ENCODE results near the gene RGS17.

Gene RGS17

DNA sequence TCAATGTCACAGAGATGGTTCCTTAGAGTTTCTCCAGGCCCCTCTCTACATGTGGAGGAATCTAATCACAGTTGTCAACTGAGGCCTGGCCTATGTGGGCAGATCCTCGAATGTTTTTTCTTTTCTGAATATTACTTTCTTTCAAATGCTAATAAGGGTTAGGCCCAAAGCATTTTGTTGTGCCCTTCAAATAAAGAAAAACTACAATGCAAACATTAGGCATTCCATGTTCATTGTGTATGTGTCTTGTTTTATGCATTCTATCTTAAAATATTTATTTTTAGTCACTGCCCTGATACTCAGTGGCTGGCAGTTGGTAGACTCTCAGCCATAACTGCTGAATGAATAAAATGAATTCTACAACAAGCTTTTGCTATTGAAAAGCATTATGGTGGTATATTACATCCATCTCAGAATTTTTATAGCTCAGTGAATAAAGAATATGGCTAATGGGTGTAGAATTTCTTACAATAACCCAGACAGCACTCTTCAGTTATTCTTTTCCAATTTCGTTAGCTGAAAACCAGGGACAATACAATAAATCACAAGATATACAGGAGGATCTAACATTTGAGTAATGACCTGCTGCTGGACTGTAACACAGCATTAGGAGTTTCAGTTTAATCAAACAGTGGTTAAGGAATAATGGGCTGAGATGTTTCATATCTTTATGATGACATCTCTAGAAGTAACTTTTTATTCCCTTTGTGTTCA lies 28.3 kb downstream of the RGS17 start:
- Histone ChIP-seq H3K4me1 (ENCODE audit: low read depth, poor library complexity, severe bottlenecking) (peaks cover 12% of the 10 kb centered on the region), H3K79me2 (ENCODE audit: insufficient read depth, low read depth) (no peaks in the 10 kb centered on the region), H3K27ac (no peak overlapping the region), H2AFZ (ENCODE audit: low read depth) (no peak overlapping the region), H4K20me1 (ENCODE audit: insufficient read depth) (no peaks in the 10 kb centered on the region), H3K9ac (no peak overlapping the region), H3K36me3 (ENCODE audit: insufficient read depth) (no peaks in the 10 kb centered on the region), H3K4me3 (IDR thresholded peaks at IDR 0.05; ENCODE audit: insufficient read depth, low read depth, low read length) (no peak overlapping the region), H3K4me2 (no peak overlapping the region), H3K27me3 (ENCODE audit: insufficient read depth, low read depth) (no peaks in the 10 kb centered on the region)
- TF ChIP-seq, protein P1, sequence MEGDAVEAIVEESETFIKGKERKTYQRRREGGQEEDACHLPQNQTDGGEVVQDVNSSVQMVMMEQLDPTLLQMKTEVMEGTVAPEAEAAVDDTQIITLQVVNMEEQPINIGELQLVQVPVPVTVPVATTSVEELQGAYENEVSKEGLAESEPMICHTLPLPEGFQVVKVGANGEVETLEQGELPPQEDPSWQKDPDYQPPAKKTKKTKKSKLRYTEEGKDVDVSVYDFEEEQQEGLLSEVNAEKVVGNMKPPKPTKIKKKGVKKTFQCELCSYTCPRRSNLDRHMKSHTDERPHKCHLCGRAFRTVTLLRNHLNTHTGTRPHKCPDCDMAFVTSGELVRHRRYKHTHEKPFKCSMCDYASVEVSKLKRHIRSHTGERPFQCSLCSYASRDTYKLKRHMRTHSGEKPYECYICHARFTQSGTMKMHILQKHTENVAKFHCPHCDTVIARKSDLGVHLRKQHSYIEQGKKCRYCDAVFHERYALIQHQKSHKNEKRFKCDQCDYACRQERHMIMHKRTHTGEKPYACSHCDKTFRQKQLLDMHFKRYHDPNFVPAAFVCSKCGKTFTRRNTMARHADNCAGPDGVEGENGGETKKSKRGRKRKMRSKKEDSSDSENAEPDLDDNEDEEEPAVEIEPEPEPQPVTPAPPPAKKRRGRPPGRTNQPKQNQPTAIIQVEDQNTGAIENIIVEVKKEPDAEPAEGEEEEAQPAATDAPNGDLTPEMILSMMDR (conservative IDR thresholded peaks at IDR 0.05; ENCODE audit: low read depth, low read length): no peak

DNA sequence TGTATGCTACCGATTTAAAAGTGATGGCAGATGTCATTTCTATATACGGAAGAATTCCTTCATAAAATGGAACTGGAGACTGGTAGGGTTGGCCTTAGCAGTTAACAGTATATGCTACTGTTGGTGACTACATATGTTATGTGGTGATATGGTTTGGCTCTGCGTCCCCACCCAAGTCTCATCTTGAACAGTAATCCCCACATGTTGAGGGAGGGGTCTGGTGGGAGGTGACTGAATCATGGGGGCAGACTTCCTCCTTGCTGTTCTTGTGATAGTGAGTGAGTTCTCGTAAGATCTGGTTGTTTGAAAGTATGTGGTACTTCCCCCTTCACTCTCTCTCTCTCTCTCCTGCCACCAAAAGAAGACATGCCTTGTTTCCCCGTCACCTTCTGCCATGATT lies 29.6 kb downstream of the RGS17 start:
- H3K4me3 ChIP-seq (IDR thresholded peaks at IDR 0.05; ENCODE audit: insufficient read depth, low read depth, low read length): no peak overlapping the region
- H4K20me1 ChIP-seq (ENCODE audit: insufficient read depth): no peaks in the 10 kb centered on the region
- H3K79me2 ChIP-seq (ENCODE audit: insufficient read depth, low read depth): no peaks in the 10 kb centered on the region
- no peak overlapping the region for H3K27ac ChIP-seq
- peaks cover 12% of the 10 kb centered on the region for H3K4me1 ChIP-seq (ENCODE audit: low read depth, poor library complexity, severe bottlenecking)
- H3K9ac ChIP-seq: no peak overlapping the region
- H3K36me3 ChIP-seq (ENCODE audit: insufficient read depth): no peaks in the 10 kb centered on the region
- TF ChIP-seq, protein P1 (conservative IDR thresholded peaks at IDR 0.05; ENCODE audit: low read depth, low read length): no peak
- no peaks in the 10 kb centered on the region for H3K27me3 ChIP-seq (ENCODE audit: insufficient read depth, low read depth)
- no peak overlapping the region for H2AFZ ChIP-seq (ENCODE audit: low read depth)
- H3K4me2 ChIP-seq: no peak overlapping the region

DNA sequence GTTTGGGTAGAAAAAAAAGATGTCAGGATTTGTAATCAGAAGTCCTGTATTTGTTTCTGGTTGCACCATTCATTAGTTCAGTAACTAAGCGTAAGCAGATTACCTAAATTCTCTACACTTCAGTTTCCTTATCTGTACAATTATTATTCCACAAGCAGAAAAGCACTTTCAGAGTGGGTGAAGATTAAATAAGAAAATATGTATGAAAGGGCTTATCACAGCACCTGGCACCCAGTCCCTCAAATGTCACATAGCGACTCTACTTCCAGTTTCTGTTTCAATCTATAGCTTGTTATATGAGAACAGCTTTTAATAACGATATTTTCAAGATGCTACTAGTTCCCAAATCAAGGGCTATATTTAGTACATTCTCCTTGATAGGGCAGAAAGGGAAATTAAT lies 31.4 kb downstream of the RGS17 start:
- Histone ChIP-seq H3K27me3 (ENCODE audit: insufficient read depth, low read depth) (no peaks in the 10 kb centered on the region), H3K4me3 (IDR thresholded peaks at IDR 0.05; ENCODE audit: insufficient read depth, low read depth, low read length) (no peak overlapping the region), H4K20me1 (ENCODE audit: insufficient read depth) (no peaks in the 10 kb centered on the region), H3K9ac (peak overlapping the region; percentile 50), H3K27ac (peak overlapping the region; percentile 63), H3K4me2 (peak overlapping the region; percentile 70), H3K36me3 (ENCODE audit: insufficient read depth) (no peaks in the 10 kb centered on the region), H3K4me1 (ENCODE audit: low read depth, poor library complexity, severe bottlenecking) (peaks cover 12% of the 10 kb centered on the region), H3K79me2 (ENCODE audit: insufficient read depth, low read depth) (no peaks in the 10 kb centered on the region), H2AFZ (ENCODE audit: low read depth) (peak overlapping the region; percentile 77)
- TF ChIP-seq, protein P1 (conservative IDR thresholded peaks at IDR 0.05; ENCODE audit: low read depth, low read length): no peak

DNA sequence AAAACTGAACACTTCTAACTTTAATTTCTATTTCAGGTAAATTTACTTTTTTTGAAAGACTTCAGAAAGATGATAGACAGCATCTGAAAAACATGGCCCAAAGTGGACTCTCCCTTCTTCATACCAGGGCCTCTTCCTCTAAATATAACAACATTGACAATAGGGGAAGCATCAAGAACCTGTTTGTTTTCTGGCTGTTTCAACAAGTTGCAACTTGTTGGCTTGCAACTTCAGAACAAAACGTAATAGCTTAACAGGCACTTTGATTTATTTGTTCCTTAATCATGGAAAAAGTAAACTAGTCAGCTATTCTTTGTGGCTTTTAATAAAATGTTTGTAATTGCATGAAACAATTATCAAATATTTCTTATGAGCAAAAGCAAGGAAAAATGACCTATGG lies 34.3 kb downstream of the RGS17 start:
- TF ChIP-seq, protein P1 (conservative IDR thresholded peaks at IDR 0.05; ENCODE audit: low read depth, low read length): no peak
- no peak overlapping the region for H3K9ac ChIP-seq
- no peak overlapping the region for H3K4me2 ChIP-seq
- H3K27me3 ChIP-seq (ENCODE audit: insufficient read depth, low read depth): no peaks in the 10 kb centered on the region
- H3K4me3 ChIP-seq (IDR thresholded peaks at IDR 0.05; ENCODE audit: insufficient read depth, low read depth, low read length): no peak overlapping the region
- no peaks in the 10 kb centered on the region for H4K20me1 ChIP-seq (ENCODE audit: insufficient read depth)
- peaks cover 12% of the 10 kb centered on the region for H3K4me1 ChIP-seq (ENCODE audit: low read depth, poor library complexity, severe bottlenecking)
- no peak overlapping the region for H3K27ac ChIP-seq
- H3K36me3 ChIP-seq (ENCODE audit: insufficient read depth): no peaks in the 10 kb centered on the region
- H3K79me2 ChIP-seq (ENCODE audit: insufficient read depth, low read depth): no peaks in the 10 kb centered on the region
- no peak overlapping the region for H2AFZ ChIP-seq (ENCODE audit: low read depth)
